HL-60 (cell line): ENCODE measurements around the gene GALNT15.

ENCODE experiments used
- DNase-seq, 2 experiments: peaks; one replicate each; pipeline ENCODE4 v3.0.0-alpha.2; 2010 to 2020; ENCODE audit warnings: low read depth in 1 of 2, low spot score in 1 of 2
- H3K27ac ChIP-seq: fragments of 250-450 bp; sonication (Bioruptor Pico); replicated peaks from 2 replicates; pipeline ENCODE4 v1.5.1; 2020; ENCODE audit warnings: mild to moderate bottlenecking, moderate library complexity
- H3K27me3 ChIP-seq: fragments of 250-450 bp; sonication (Bioruptor Pico); 2 replicates; pipeline ENCODE4 v1.5.1; 2021; ENCODE audit warnings: mild to moderate bottlenecking, moderate library complexity; ENCODE audit not compliant: insufficient read depth, poor library complexity, severe bottlenecking
- H3K4me3 ChIP-seq: replicated peaks from 2 replicates; pipeline ENCODE4 v1.5.1; 2011; ENCODE audit warnings: mild to moderate bottlenecking, control low read depth, low read length; ENCODE audit not compliant: insufficient read depth
- CTCF ChIP-seq: IDR thresholded peaks from one replicate; pipeline ENCODE4 v1.5.1; 2011; ENCODE audit warnings: low read length, control low read depth, inconsistent platforms; ENCODE audit not compliant: insufficient read depth
- GABPA ChIP-seq: IDR thresholded peaks from 2 replicates; pipeline ENCODE4 v1.6.1; 2012; ENCODE audit warnings: low read depth
- POLR2AphosphoS5 ChIP-seq: IDR thresholded peaks from 2 replicates; pipeline ENCODE4 v1.6.1; 2012; ENCODE audit warnings: low read depth
- REST ChIP-seq: IDR thresholded peaks from 2 replicates; pipeline ENCODE4 v1.6.1; 2012; ENCODE audit warnings: low read depth; ENCODE audit not compliant: insufficient replicate concordance
- SPI1 ChIP-seq: IDR thresholded peaks from 2 replicates; pipeline ENCODE4 v1.6.1; 2012; ENCODE audit warnings: low read depth, mild to moderate bottlenecking, borderline replicate concordance

Gene GALNT15

GRCh38 chr3:16236030-16236639, 61.7 kb downstream of the GALNT15 start:
- no peak for DNase-seq
- TF ChIP-seq SPI1 (no peak), CTCF (no peak), REST (no peak), POLR2AphosphoS5 (no peak), GABPA (no peak)

DNA sequence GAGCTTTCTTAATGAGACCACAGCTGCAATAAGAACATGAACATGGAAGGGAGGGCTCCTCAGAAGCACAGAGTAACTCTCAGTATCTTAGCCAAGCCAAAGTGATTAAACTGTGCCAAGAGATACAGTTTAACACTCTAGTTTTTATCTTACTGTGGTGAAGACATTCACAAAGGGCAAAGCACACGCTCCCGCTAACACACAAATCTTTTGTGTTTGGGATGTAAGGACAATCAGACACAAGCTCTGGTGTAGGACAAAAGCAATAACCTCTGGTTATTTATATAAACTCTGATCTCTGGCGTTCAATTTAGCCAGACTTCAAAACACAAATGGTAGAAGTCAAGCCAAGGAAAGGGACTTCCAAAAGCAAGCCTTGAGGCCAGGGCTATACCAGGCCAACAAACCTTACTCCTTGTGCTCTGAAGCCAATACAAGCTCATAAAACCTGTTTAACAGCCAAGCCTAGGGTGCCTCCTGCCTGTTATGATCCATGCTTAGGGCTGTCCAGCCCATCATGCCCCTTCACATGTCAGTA, 62.4 kb downstream of the GALNT15 start:
- no peaks in the 10 kb centered on the region for H3K27me3 ChIP-seq
- no peak overlapping the region for H3K4me3 ChIP-seq
- no peak overlapping the region for H3K27ac ChIP-seq
- no peak for DNase-seq
- TF ChIP-seq SPI1: no peak
- TF ChIP-seq REST: no peak
- TF ChIP-seq CTCF: no peak
- no peak for TF ChIP-seq POLR2AphosphoS5
- no peak for TF ChIP-seq GABPA

More at GRCh38 chr3:16236030-16236639, 61.7 kb downstream of the GALNT15 start:
- Histone ChIP-seq H3K27ac (no peak overlapping the region), H3K4me3 (no peak overlapping the region), H3K27me3 (no peaks in the 10 kb centered on the region)

DNA sequence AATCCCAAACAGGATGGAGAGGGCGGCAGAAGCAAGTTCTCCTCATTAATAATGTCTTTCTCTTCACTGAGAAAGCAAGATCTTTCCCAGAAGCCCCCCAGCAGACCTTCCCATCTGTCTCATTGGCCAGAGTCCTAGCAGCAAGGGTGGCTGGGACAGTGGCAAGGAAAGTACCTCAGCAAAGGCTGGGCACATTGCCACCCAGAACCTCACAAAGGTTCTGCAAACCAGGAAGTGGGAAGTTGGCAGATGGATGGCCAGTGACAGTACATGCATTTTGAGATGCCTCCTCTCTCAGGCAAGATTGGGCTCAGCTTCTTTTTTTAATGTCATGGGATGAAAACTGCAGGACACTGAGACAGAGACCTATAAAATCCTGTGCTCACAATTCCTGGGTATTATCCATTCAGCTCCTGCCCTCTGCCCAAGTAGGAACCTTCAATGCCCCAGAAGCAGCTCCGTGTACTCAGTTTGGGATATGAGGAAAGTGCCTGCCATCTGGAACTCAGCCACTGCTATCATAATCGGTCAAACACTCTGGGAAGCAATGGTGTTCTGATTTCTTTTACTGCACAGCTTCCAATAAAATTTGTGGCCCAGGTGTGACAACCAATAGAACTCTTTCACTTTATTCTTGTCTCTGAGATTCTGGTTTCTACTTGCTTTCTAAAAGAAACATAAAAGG, 64.7 kb downstream of the GALNT15 start:
- no peak overlapping the region for H3K27ac ChIP-seq
- H3K4me3 ChIP-seq: no peak overlapping the region
- DNase-seq: no peak
- TF ChIP-seq SPI1: peak; percentile 13; the same call in 1 of the 2 replicates
- no peak for TF ChIP-seq POLR2AphosphoS5
- no peaks in the 10 kb centered on the region for H3K27me3 ChIP-seq

- Histone ChIP-seq H3K4me3 (no peak overlapping the region), H3K27me3 (no peaks in the 10 kb centered on the region), H3K27ac (no peak overlapping the region)
- TF ChIP-seq CTCF: no peak
- TF ChIP-seq REST: no peak
- no peak for TF ChIP-seq SPI1
- no peak for TF ChIP-seq POLR2AphosphoS5
- TF ChIP-seq GABPA: no peak
- DNase-seq: no peak
Measured at GRCh38 chr3:16239780-16240179, 65.3 kb downstream of the GALNT15 start.
